Tracheal epithelial cell (primary cell): ENCODE measurements around the gene IAPP. TPM values are rescaled to one million over a fixed set of nuclear protein-coding genes. Genes with fewer than 3 reads are reported as not detected.

ENCODE experiments used
- total RNA-seq: library from RNA; depleted of rRNA; stranded (reverse); fragments of >200 nt; gene quantifications from 2 replicates; pipeline ENCODE4 v1.2.1, GENCODE V29; 2014

Gene IAPP
- total RNA-seq, result not detected in 2 replicates

GRCh38 chr12:21372602-21373001 lies at the start of gene IAPP:
Gene IAPP, plus strand, starts transcription at chr12:21372902. Its CDS starts 450 bp downstream, at chr12:21373352.

GRCh38 chr12:21334771-21335325 lies 37.9 kb upstream of the IAPP start, which contains the start of gene SLCO1A2:
Gene SLCO1A2, minus strand, starts transcription at chr12:21334917. Its CDS starts 270 bp downstream, at chr12:21334647.

Other genes starting within 250 kb of the IAPP start
- not detected in 2 replicates for gene SLCO1B1, start 241.7 kb upstream of the IAPP start, total RNA-seq
- gene SLCO1A2, start 38.0 kb upstream of the IAPP start, total RNA-seq, result not detected in 2 replicates
- 16.6 and 17.3 TPM in 2 replicates for gene PYROXD1, start 64.8 kb downstream of the IAPP start, total RNA-seq
- 26.6 and 68.7 TPM in 2 replicates for gene RECQL, start 128.7 kb downstream of the IAPP start, total RNA-seq
- 39.9 and 51.6 TPM in 2 replicates for gene GOLT1B, start 128.9 kb downstream of the IAPP start, total RNA-seq
- 4.6 and 9.4 TPM in 2 replicates for gene SPX, start 153.4 kb downstream of the IAPP start, total RNA-seq
- not detected in 2 replicates for gene GYS2, start 231.9 kb downstream of the IAPP start, total RNA-seq